GM12878 (cell line): ENCODE results near the gene FADS3. TPM values are rescaled to one million over a fixed set of nuclear protein-coding genes. Genes with fewer than 3 reads are reported as not detected.

Source experiments
- ATAC-seq: fragments of 200-7000 bp; cut with Tn5 transposase; 3 replicates; pipeline ENCODE4 v1.9.1; 2020; ENCODE audit warnings: mild to moderate bottlenecking, moderate library complexity
- BruUV-seq: library from RNA; stranded (reverse); fragments of 400-500 nt; replicated peaks from 2 replicates; lab custom pipeline; 2021; lab: Mats Ljungman, UMichigan
- CTCF ChIA-PET: fragments of 300-600 bp; sonication (Branson Sonifier 250); formaldehyde crosslinking; extraction: SDS; loops from one replicate; lab custom pipeline; 2021; ENCODE audit warnings: inconsistent platforms; lab: Yijun Ruan, JAX
- POLR2A ChIA-PET: fragments of 350-600 bp; formaldehyde crosslinking; extraction: SDS; loops from one replicate; lab custom pipeline; 2021; ENCODE audit warnings: inconsistent platforms; lab: Charles Lee
- RAD21 ChIA-PET: fragments of 300-600 bp; sonication (Branson Sonifier 250); formaldehyde crosslinking; loops from one replicate; lab custom pipeline; 2023; ENCODE audit warnings: antibody characterized with exemption; ENCODE audit not compliant: unreplicated experiment; lab: Charles Lee
- SMC1A ChIA-PET: fragments of 300-600 bp; sonication (Branson Sonifier 250); formaldehyde crosslinking; loops from one replicate; lab custom pipeline; 2023; ENCODE audit not compliant: unreplicated experiment, uncharacterized antibody; lab: Charles Lee
- DNase-seq: peaks from one replicate; pipeline ENCODE4 v3.0.0-alpha.2; 2011; ENCODE audit warnings: low read depth, low spot score
- FAIRE-seq: peaks from 3 replicates; lab custom pipeline; 2011; peaks lifted over from hg19 to GRCh38; lab: Jason Lieb, UNC
- H2AFZ ChIP-seq: 2 replicates; pipeline ENCODE4 v1.6.0; 2011; ENCODE audit warnings: low read depth, low read length, control low read depth; ENCODE audit not compliant: control insufficient read depth
- H3K27ac ChIP-seq: 2 replicates; pipeline ENCODE4 v1.5.1; 2011; ENCODE audit warnings: control low read depth; ENCODE audit not compliant: control insufficient read depth, insufficient read depth
- H3K27me3 ChIP-seq, 2 experiments: replicated peaks in 1 of 2; 2 replicates each; pipeline versions ENCODE4 v1.6.0 to v1.6.1; 2011; ENCODE audit warnings: low read length in 1 of 2; ENCODE audit not compliant: control insufficient read depth in 2 of 2, insufficient read depth in 2 of 2
- H3K36me3 ChIP-seq, 2 experiments: 2 replicates each; pipeline ENCODE4 v1.5.1; 2011; ENCODE audit warnings: low read length in 1 of 2; ENCODE audit not compliant: control insufficient read depth in 2 of 2, insufficient read depth in 2 of 2
- H3K4me1 ChIP-seq: 2 replicates; pipeline ENCODE4 v1.6.1; 2011; ENCODE audit warnings: mild to moderate bottlenecking, low read length, moderate library complexity, mixed read lengths; ENCODE audit not compliant: control insufficient read depth, insufficient read depth
- H3K4me2 ChIP-seq: 2 replicates; pipeline ENCODE4 v1.6.0; 2011; ENCODE audit warnings: control low read depth; ENCODE audit not compliant: control insufficient read depth, insufficient read depth
- H3K4me3 ChIP-seq: fragments of 200-600 bp; sonication (generic); 2 replicates; pipeline ENCODE4 v1.5.1; 2016
- H3K79me2 ChIP-seq: 2 replicates; pipeline ENCODE4 v1.6.0; 2011; ENCODE audit warnings: low read length; ENCODE audit not compliant: control insufficient read depth, insufficient read depth
- H3K9ac ChIP-seq: 2 replicates; pipeline ENCODE4 v1.8.0; 2011; ENCODE audit warnings: low read length, control low read depth, mixed read lengths; ENCODE audit not compliant: control insufficient read depth, insufficient read depth
- H3K9me3 ChIP-seq: replicated peaks from 3 replicates; pipeline ENCODE4 v1.5.1; 2011; ENCODE audit warnings: mild to moderate bottlenecking, low read length; ENCODE audit not compliant: control insufficient read depth, insufficient read depth
- H4K20me1 ChIP-seq: 2 replicates; pipeline ENCODE4 v1.6.0; 2011; ENCODE audit not compliant: control insufficient read depth, insufficient read depth
- BCL11A ChIP-seq: IDR thresholded peaks from 2 replicates; pipeline ENCODE4 v1.6.1; 2011; ENCODE audit warnings: low read depth, low read length
- EED ChIP-seq: sonication (generic); IDR thresholded peaks from 2 replicates; pipeline ENCODE4 v1.6.1; 2016; ENCODE audit warnings: antibody characterized with exemption, low read depth
- EGR1 ChIP-seq, 2 experiments: IDR thresholded peaks; 1 replicate in 1 of 2; 2 replicates in 1 of 2; pipeline ENCODE4 v1.6.1; 2011 to 2012; ENCODE audit warnings: low read depth in 2 of 2, low read length in 2 of 2, borderline replicate concordance in 1 of 2, mild to moderate bottlenecking in 1 of 2, moderate library complexity in 1 of 2
- FOS ChIP-seq: IDR thresholded peaks from 3 replicates; pipeline ENCODE4 v1.6.1; 2011; ENCODE audit warnings: borderline replicate concordance; ENCODE audit not compliant: insufficient read length; ENCODE audit errors: extremely low read depth
- IKZF1 ChIP-seq: fragments of 450-650 bp; conservative IDR thresholded peaks from 2 replicates; pipeline ENCODE4 v1.6.1; 2017; ENCODE audit warnings: antibody characterized with exemption, mild to moderate bottlenecking
- JUNB ChIP-seq: IDR thresholded peaks from 2 replicates; pipeline ENCODE4 v1.6.1; 2016; ENCODE audit warnings: antibody characterized with exemption, mild to moderate bottlenecking
- JUND ChIP-seq: IDR thresholded peaks from 2 replicates; pipeline ENCODE4 v1.6.1; 2012; ENCODE audit warnings: low read depth, mild to moderate bottlenecking, low read length, improper control_type of control experiment, moderate library complexity
- MEF2A ChIP-seq: IDR thresholded peaks from 2 replicates; pipeline ENCODE4 v1.6.1; 2011; ENCODE audit warnings: low read depth, mild to moderate bottlenecking, low read length, moderate library complexity; ENCODE audit not compliant: insufficient read depth
- POU2F2 ChIP-seq: IDR thresholded peaks from 3 replicates; pipeline ENCODE4 v1.6.1; 2011; ENCODE audit warnings: low read depth, mild to moderate bottlenecking, low read length, borderline replicate concordance
- SMAD5 ChIP-seq: IDR thresholded peaks from 2 replicates; pipeline ENCODE4 v1.6.1; 2016; ENCODE audit warnings: antibody characterized with exemption, low read depth
- SUPT20H ChIP-seq: IDR thresholded peaks from 2 replicates; pipeline ENCODE4 v1.6.1; 2011; ENCODE audit warnings: low read depth, mild to moderate bottlenecking, low read length, moderate library complexity, borderline replicate concordance; ENCODE audit not compliant: control insufficient read depth
- TAF1 ChIP-seq: IDR thresholded peaks from 2 replicates; pipeline ENCODE4 v1.6.1; 2011; ENCODE audit warnings: mild to moderate bottlenecking, low read depth, low read length, borderline replicate concordance
- TCF7 ChIP-seq: IDR thresholded peaks from 2 replicates; pipeline ENCODE4 v1.6.1; 2014; ENCODE audit warnings: antibody characterized with exemption, borderline replicate concordance
- YBX1 ChIP-seq: fragments of 450-650 bp; IDR thresholded peaks from 2 replicates; pipeline ENCODE4 v1.6.1; 2016; ENCODE audit warnings: antibody characterized with exemption
- YY1 ChIP-seq: IDR thresholded peaks from 2 replicates; pipeline ENCODE4 v1.6.1; 2011; ENCODE audit warnings: low read depth, mild to moderate bottlenecking, low read length
- ZNF217 ChIP-seq: fragments of 450-650 bp; IDR thresholded peaks from 2 replicates; pipeline ENCODE4 v1.6.1; 2017; ENCODE audit warnings: antibody characterized with exemption, mild to moderate bottlenecking
- ZNF24 ChIP-seq: fragments of 450-650 bp; IDR thresholded peaks from 2 replicates; pipeline ENCODE4 v1.6.1; 2017; ENCODE audit warnings: antibody characterized with exemption, mild to moderate bottlenecking
- WGBS: methylation state at CpG from one replicate; pipeline ENCODE4 v1.1.6; 2016; ENCODE audit warnings: low lambda C conversion rate; ENCODE audit not compliant: insufficient replicate concordance, insufficient coverage; ENCODE audit errors: missing lambda C conversion rate; 5-methylcytosine and 5-hydroxymethylcytosine counted together
- in situ Hi-C: fragments of 300-500 bp; cut with MboI; formaldehyde crosslinking; loops from 9 replicates; pipeline ENCODE4 v1.14.3; 2018; ENCODE audit warnings: mixed read lengths
- intact Hi-C: fragments of 100-400 bp; cut with micrococcal nuclease; formaldehyde crosslinking; loops from one replicate; pipeline ENCODE4 v1.14.2; 2022; ENCODE audit not compliant: unreplicated experiment
- polyA plus RNA-seq, 11 experiments: library from polyadenylated mRNA; depleted of rRNA in 4 of 11; unstranded in 6 of 11; stranded (reverse) in 5 of 11; fragments of >200 nt; fragmentation: Nextera tagmentation in 4 of 11; fragmentation: Illumina TruSeq in 1 of 11; extraction: Ambion mirVana in 4 of 11; extraction: Trizol in 1 of 11; gene quantifications; 1 replicate in 1 of 11; 2 replicates in 10 of 11; pipeline versions ENCODE4 v1.2.1 to v1.2.3, GENCODE V29; 2011 to 2016; ENCODE audit warnings: inconsistent platforms in 2 of 11, missing spikeins in 2 of 11, low read depth in 1 of 11
- total RNA-seq, 4 experiments: library from RNA; depleted of rRNA in 3 of 4; stranded (reverse); fragments of >200 nt in 3 of 4; fragmentation: Illumina TruSeq in 1 of 4; extraction: Trizol in 1 of 4; gene quantifications; 2 replicates each; pipeline versions ENCODE4 v1.2.1 to v1.2.3, GENCODE V29; 2013 to 2021
- TF ChIP-seq, protein P1 (sequence below): IDR thresholded peaks from 2 replicates; pipeline ENCODE4 v1.6.1; 2012; ENCODE audit warnings: low read length, inconsistent platforms
- TF ChIP-seq, protein P2 (sequence below): fragments of 150-350 bp; IDR thresholded peaks from 2 replicates; pipeline ENCODE4 v1.6.1; 2016; ENCODE audit warnings: low read depth, low read length

The FADS3 gene
- total and polyA plus RNA-seq, 10 of the 15 experiments (the other 5 are each of a cell fraction or from before 2014, with no cell fraction given), result 0.23 to 8.1 (median 4.2) TPM

DNA sequence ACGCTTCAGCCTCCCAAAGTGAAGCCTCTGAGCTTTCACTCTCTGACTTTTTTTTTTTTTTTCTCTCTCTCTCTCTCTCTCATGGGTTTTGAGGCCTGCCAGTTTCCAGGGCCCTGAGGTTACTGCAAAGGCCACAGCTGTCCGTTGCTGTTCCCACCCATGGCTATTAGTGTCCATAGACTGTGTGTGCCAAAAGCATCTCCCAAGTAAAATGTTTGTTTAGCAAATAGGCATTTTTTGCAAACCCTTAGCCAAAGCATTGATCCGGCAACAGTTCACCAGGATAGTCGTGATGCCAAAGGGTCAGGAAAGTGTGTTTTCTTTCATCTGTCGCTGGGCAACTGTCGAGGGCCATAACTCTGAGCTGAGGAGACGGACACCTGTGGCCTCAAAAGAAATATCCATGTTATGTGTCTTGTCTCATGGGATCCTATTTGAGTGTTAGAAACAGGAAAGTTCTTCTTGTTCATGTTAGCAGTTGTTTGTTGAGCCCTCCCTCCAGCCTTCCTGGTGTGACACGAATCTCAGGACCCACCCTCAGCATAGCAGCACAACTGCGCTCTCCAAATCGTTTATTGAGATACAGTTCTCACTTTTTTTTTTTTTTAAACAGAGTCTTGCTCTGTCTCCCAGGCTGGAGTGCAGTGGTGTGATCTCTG is 44.9 kb downstream of the FADS3 start:
- Histone ChIP-seq H3K27ac (no peak overlapping the region), H3K9me3 (no peaks in the 10 kb centered on the region)
- no TSS peak for BruUV-seq
- no peak for DNase-seq
- POLR2A ChIA-PET, result interaction anchor here (0.6 kb wide), 1 partner anchor 11 kb away, joined by 4 read pairs; no protein-coding TSS in a partner anchor
- TF ChIP-seq SMAD5 (no peak), IKZF1 (no peak), POU2F2 (no peak), JUNB (no peak), YY1 (no peak), EED (no peak), ZNF24 (no peak), SUPT20H (no peak), YBX1 (no peak), TAF1 (no peak), BCL11A (no peak), JUND (no peak), FOS (no peak), EGR1 (IDR thresholded peaks at IDR 0.05; ENCODE audit: borderline replicate concordance in 1 of 2, low read depth in 2 of 2, low read length in 2 of 2) (no peak), MEF2A (no peak), TCF7 (no peak), ZNF217 (no peak)
- TF ChIP-seq, protein P1, sequence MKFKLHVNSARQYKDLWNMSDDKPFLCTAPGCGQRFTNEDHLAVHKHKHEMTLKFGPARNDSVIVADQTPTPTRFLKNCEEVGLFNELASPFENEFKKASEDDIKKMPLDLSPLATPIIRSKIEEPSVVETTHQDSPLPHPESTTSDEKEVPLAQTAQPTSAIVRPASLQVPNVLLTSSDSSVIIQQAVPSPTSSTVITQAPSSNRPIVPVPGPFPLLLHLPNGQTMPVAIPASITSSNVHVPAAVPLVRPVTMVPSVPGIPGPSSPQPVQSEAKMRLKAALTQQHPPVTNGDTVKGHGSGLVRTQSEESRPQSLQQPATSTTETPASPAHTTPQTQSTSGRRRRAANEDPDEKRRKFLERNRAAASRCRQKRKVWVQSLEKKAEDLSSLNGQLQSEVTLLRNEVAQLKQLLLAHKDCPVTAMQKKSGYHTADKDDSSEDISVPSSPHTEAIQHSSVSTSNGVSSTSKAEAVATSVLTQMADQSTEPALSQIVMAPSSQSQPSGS, result no peak
- TF ChIP-seq, protein P2, sequence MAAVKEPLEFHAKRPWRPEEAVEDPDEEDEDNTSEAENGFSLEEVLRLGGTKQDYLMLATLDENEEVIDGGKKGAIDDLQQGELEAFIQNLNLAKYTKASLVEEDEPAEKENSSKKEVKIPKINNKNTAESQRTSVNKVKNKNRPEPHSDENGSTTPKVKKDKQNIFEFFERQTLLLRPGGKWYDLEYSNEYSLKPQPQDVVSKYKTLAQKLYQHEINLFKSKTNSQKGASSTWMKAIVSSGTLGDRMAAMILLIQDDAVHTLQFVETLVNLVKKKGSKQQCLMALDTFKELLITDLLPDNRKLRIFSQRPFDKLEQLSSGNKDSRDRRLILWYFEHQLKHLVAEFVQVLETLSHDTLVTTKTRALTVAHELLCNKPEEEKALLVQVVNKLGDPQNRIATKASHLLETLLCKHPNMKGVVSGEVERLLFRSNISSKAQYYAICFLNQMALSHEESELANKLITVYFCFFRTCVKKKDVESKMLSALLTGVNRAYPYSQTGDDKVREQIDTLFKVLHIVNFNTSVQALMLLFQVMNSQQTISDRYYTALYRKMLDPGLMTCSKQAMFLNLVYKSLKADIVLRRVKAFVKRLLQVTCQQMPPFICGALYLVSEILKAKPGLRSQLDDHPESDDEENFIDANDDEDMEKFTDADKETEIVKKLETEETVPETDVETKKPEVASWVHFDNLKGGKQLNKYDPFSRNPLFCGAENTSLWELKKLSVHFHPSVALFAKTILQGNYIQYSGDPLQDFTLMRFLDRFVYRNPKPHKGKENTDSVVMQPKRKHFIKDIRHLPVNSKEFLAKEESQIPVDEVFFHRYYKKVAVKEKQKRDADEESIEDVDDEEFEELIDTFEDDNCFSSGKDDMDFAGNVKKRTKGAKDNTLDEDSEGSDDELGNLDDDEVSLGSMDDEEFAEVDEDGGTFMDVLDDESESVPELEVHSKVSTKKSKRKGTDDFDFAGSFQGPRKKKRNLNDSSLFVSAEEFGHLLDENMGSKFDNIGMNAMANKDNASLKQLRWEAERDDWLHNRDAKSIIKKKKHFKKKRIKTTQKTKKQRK, result no peak
- TF ChIP-seq, all 136 proteins: peak for 0
- H3K27me3 ChIP-seq, result no peaks in the 10 kb centered on the region
- ATAC-seq (no peak), FAIRE-seq (no peak)
- ChIA-PET RAD21 (no interaction called here), SMC1A (interaction anchor here (0.6 kb wide), 1 partner anchor 122 kb away, joined by 3 read pairs; no protein-coding TSS in a partner anchor), CTCF (interaction anchor here (0.6 kb wide), 1 partner anchor 45 kb away, joined by 4 read pairs; no protein-coding TSS in a partner anchor)
- H3K79me2 ChIP-seq, result no peaks in the 10 kb centered on the region
- WGBS, result 92% methylated on average over 10 of the region's 10 CpGs
- in situ Hi-C loops, result no loop called here
- H3K9ac ChIP-seq, result no peak overlapping the region
- H3K4me3 ChIP-seq, result no peak overlapping the region
- no peak overlapping the region for H3K4me2 ChIP-seq
- H3K4me1 ChIP-seq, result peaks cover 5% of the 10 kb centered on the region; the same call in 1 of the 2 replicates
- H4K20me1 ChIP-seq, result no peaks in the 10 kb centered on the region
- intact Hi-C loops, result no loop called here
- peaks cover 22 to 50% of the 10 kb centered on the region in 2 experiments for H3K36me3 ChIP-seq
- H2AFZ ChIP-seq, result no peak overlapping the region
